Astrocyte (in vitro differentiated cells and primary cell): ENCODE measurements around the gene PRR16. TPM values are rescaled to one million over a fixed set of nuclear protein-coding genes. Genes with fewer than 3 reads are reported as not detected.
"Not testable (repeated sequence)": the region's sequence is repeated elsewhere in the genome, so short reads cannot be mapped to it uniquely, and the experiment has no call there.

Experiments used
- DNase-seq: peaks from one replicate; pipeline ENCODE4 v3.0.0-alpha.2; 2010; ENCODE audit warnings: low read depth
- FAIRE-seq: peaks from 2 replicates; lab custom pipeline; 2011; peaks lifted over from hg19 to GRCh38; lab: Jason Lieb, UNC
- H2AFZ ChIP-seq: 2 replicates; pipeline ENCODE4 v1.6.0; 2012; ENCODE audit warnings: low read depth, low read length, inconsistent platforms
- H3K27ac ChIP-seq: 2 replicates; pipeline ENCODE4 v1.5.1; 2011; ENCODE audit warnings: low read depth, low read length, inconsistent platforms
- H3K27me3 ChIP-seq: 2 replicates; pipeline ENCODE4 v1.6.0; 2011; ENCODE audit warnings: low read length, inconsistent platforms; ENCODE audit not compliant: insufficient read depth
- H3K36me3 ChIP-seq: 2 replicates; pipeline ENCODE4 v1.5.1; 2011; ENCODE audit warnings: low read length, inconsistent platforms; ENCODE audit not compliant: insufficient read depth
- H3K4me1 ChIP-seq: 2 replicates; pipeline ENCODE4 v1.5.1; 2011; ENCODE audit warnings: low read length, inconsistent platforms; ENCODE audit not compliant: insufficient read depth
- H3K4me2 ChIP-seq: 2 replicates; pipeline ENCODE4 v1.6.0; 2012; ENCODE audit warnings: low read length, inconsistent platforms
- H3K4me3 ChIP-seq: 2 replicates; pipeline ENCODE4 v1.5.1; 2011; ENCODE audit warnings: low read depth, mild to moderate bottlenecking, low read length, inconsistent platforms; ENCODE audit not compliant: insufficient read depth
- H3K79me2 ChIP-seq: 2 replicates; pipeline ENCODE4 v1.6.0; 2012; ENCODE audit warnings: mild to moderate bottlenecking, low read length, inconsistent platforms; ENCODE audit not compliant: insufficient read depth
- H3K9ac ChIP-seq: 2 replicates; pipeline ENCODE4 v1.6.0; 2012; ENCODE audit warnings: mild to moderate bottlenecking, low read length, inconsistent platforms
- H3K9me3 ChIP-seq: 2 replicates; pipeline ENCODE4 v1.5.1; 2012; ENCODE audit warnings: low read depth, mild to moderate bottlenecking, low read length, inconsistent platforms; ENCODE audit not compliant: insufficient read depth
- H4K20me1 ChIP-seq: 2 replicates; pipeline ENCODE4 v1.6.0; 2012; ENCODE audit warnings: low read length, inconsistent platforms; ENCODE audit not compliant: insufficient read depth
- H3K27ac Mint-ChIP-seq: one replicate; pipeline ENCODE4 v1.8.0; 2021; ENCODE audit warnings: mild to moderate bottlenecking, mixed read lengths; ENCODE audit not compliant: unreplicated experiment
- H3K27me3 Mint-ChIP-seq: one replicate; pipeline ENCODE4 v1.8.0; 2021; ENCODE audit warnings: low read depth, mixed read lengths; ENCODE audit not compliant: unreplicated experiment
- H3K36me3 Mint-ChIP-seq: one replicate; pipeline ENCODE4 v1.8.0; 2021; ENCODE audit warnings: low read depth, mixed read lengths; ENCODE audit not compliant: unreplicated experiment
- H3K4me1 Mint-ChIP-seq: one replicate; pipeline ENCODE4 v1.8.0; 2021; ENCODE audit warnings: low read depth, mixed read lengths; ENCODE audit not compliant: unreplicated experiment
- H3K4me3 Mint-ChIP-seq: one replicate; pipeline ENCODE4 v1.8.0; 2021; ENCODE audit warnings: mild to moderate bottlenecking, moderate library complexity, mixed read lengths; ENCODE audit not compliant: unreplicated experiment
- H3K9me3 Mint-ChIP-seq: one replicate; pipeline ENCODE4 v1.8.0; 2021; ENCODE audit warnings: mild to moderate bottlenecking, mixed read lengths; ENCODE audit not compliant: unreplicated experiment
- EZH2 ChIP-seq: IDR thresholded peaks from 2 replicates; pipeline ENCODE4 v1.6.1; 2012; ENCODE audit warnings: mild to moderate bottlenecking, low read length, inconsistent platforms; ENCODE audit not compliant: insufficient read depth
- total RNA-seq: library from RNA; stranded (reverse); gene quantifications from 2 replicates; pipeline ENCODE4 v1.2.1, GENCODE V29; 2021
- TF ChIP-seq, protein P1 (sequence below): IDR thresholded peaks from 2 replicates; pipeline ENCODE4 v1.5.1; 2011; ENCODE audit warnings: low read depth, mild to moderate bottlenecking, inconsistent platforms, low read length, moderate library complexity; ENCODE audit not compliant: insufficient read depth

PRR16 gene
- total RNA-seq, 1 donor from 2014 or later = 9.1 TPM

DNA sequence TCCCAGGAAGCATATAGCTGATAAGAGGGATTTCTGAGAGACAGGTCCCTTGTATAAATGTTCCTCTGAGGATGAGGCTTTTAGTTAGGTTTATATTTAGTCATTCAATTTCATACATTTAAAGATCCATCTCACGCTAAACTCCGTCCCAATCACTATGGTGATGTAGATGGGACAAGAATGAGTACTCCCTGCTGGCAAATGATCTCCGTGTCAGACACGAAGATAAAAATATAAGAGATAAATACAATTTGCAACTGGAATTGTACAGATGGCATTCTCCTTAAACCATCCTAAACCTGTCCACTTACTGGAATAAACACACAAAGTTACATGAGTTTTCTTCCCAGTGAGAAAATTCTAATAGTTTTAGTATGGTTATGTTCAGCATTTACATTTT is 233.0 kb downstream of the PRR16 start:
- Mint-ChIP-seq H3K4me1 (no peaks in the 10 kb centered on the region), H3K9me3 (peaks cover 4% of the 10 kb centered on the region), H3K27ac (no peak overlapping the region), H3K36me3 (no peaks in the 10 kb centered on the region), H3K27me3 (peaks cover 16% of the 10 kb centered on the region), H3K4me3 (no peak overlapping the region)
- H3K4me3 ChIP-seq = no peak overlapping the region
- H3K9me3 ChIP-seq = no peaks in the 10 kb centered on the region
- no peaks in the 10 kb centered on the region for H3K79me2 ChIP-seq
- H3K36me3 ChIP-seq = no peaks in the 10 kb centered on the region
- DNase-seq = no peak
- FAIRE-seq = no peak
- TF ChIP-seq EZH2 = no peak
- TF ChIP-seq, protein P1, sequence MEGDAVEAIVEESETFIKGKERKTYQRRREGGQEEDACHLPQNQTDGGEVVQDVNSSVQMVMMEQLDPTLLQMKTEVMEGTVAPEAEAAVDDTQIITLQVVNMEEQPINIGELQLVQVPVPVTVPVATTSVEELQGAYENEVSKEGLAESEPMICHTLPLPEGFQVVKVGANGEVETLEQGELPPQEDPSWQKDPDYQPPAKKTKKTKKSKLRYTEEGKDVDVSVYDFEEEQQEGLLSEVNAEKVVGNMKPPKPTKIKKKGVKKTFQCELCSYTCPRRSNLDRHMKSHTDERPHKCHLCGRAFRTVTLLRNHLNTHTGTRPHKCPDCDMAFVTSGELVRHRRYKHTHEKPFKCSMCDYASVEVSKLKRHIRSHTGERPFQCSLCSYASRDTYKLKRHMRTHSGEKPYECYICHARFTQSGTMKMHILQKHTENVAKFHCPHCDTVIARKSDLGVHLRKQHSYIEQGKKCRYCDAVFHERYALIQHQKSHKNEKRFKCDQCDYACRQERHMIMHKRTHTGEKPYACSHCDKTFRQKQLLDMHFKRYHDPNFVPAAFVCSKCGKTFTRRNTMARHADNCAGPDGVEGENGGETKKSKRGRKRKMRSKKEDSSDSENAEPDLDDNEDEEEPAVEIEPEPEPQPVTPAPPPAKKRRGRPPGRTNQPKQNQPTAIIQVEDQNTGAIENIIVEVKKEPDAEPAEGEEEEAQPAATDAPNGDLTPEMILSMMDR = no peak
- H3K4me1 ChIP-seq = no peaks in the 10 kb centered on the region
- H3K27me3 ChIP-seq = no peaks in the 10 kb centered on the region
- no peak overlapping the region for H3K27ac ChIP-seq
- no peaks in the 10 kb centered on the region for H4K20me1 ChIP-seq
- no peak overlapping the region for H2AFZ ChIP-seq
- no peak overlapping the region for H3K9ac ChIP-seq
- H3K4me2 ChIP-seq = no peak overlapping the region

DNA sequence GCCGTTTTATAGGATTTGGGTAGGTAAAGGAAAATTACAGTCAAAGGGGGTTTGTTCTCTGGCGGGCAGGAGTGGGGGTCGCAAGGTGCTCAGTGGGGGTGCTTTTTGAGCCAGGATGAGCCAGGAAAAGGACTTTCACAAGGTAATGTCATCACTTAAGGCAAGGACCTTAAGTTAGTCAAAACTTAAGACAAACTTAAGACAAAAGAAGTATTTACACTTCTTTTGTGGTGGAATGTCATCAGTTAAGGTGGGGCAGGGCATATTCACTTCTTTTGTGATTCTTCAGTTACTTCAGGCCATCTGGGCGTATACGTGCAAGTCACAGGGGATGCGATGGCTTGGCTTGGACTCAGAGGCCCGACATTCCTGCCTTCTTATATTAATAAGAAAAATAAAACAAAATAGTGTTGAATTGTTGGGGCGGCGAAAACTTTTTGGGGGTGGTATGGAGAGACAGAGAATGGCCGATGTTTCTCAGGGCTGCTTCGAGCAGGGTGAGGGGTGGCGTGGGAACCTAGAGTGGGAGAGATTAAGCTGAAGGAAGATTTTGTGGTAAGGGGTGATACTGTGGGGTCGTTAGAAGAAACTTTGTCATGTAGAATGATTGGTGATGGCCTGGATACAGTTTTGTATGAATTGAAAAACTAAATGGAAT is 233.7 kb downstream of the PRR16 start:
- H3K27ac Mint-ChIP-seq, H3K4me3 ChIP-seq, H3K27ac ChIP-seq, H3K9ac ChIP-seq, H2AFZ ChIP-seq, H3K79me2 ChIP-seq, H3K4me2 ChIP-seq, DNase-seq, H3K9me3 Mint-ChIP-seq, FAIRE-seq, H3K4me1 Mint-ChIP-seq, H3K4me3 Mint-ChIP-seq, H3K4me1 ChIP-seq, H3K9me3 ChIP-seq, H3K36me3 ChIP-seq, H3K36me3 Mint-ChIP-seq, H3K27me3 ChIP-seq, H4K20me1 ChIP-seq: not testable (repeated sequence)
- peaks cover 22% of the 10 kb centered on the region for H3K27me3 Mint-ChIP-seq

DNA sequence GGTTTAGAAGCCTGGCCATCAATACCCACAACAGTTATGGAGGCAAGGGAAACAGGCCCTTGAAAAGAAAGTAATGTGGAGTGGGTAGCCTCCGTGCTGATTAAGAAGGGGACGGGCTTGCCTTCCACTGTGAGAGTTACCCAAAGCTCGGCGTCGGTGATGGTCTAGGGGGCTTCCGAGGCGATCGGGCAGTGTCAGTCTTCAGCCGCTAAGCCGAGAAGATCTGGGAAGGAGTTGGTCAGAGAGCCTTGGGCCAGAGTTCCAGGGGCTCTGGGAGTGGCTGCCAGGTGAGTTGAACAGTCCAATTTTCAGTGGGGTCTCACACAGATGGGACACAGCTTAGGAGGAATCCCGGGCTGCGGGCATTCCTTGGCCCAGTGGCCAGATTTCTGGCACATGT is 236.6 kb downstream of the PRR16 start:
- not testable (repeated sequence) for H3K9me3 ChIP-seq, H3K36me3 ChIP-seq, DNase-seq, H4K20me1 ChIP-seq, H3K27ac Mint-ChIP-seq, H3K27ac ChIP-seq, H3K4me3 ChIP-seq, H3K4me2 ChIP-seq, H3K9ac ChIP-seq, H3K4me1 Mint-ChIP-seq, H3K79me2 ChIP-seq, H3K27me3 ChIP-seq, H3K4me1 ChIP-seq, H3K4me3 Mint-ChIP-seq, H3K36me3 Mint-ChIP-seq, H3K9me3 Mint-ChIP-seq, FAIRE-seq, H2AFZ ChIP-seq
- H3K27me3 Mint-ChIP-seq = peaks cover 27% of the 10 kb centered on the region

- H3K9ac ChIP-seq, H3K4me2 ChIP-seq, H3K9me3 ChIP-seq, H3K4me3 ChIP-seq, H3K27ac Mint-ChIP-seq, H3K27me3 ChIP-seq, H3K4me1 ChIP-seq, H3K4me1 Mint-ChIP-seq, H3K9me3 Mint-ChIP-seq, FAIRE-seq, H3K36me3 Mint-ChIP-seq, H3K36me3 ChIP-seq, H3K27ac ChIP-seq, H2AFZ ChIP-seq, H3K4me3 Mint-ChIP-seq, DNase-seq, H3K79me2 ChIP-seq, H4K20me1 ChIP-seq: not testable (repeated sequence)
- peaks cover 27% of the 10 kb centered on the region for H3K27me3 Mint-ChIP-seq
Observed at GRCh38 chr5:120702817-120703538, 238.9 kb downstream of the PRR16 start.
